Measurements from ENCODE around the gene MICAL2. TPM values are rescaled to one million over a fixed set of nuclear protein-coding genes. Genes with fewer than 3 reads are reported as not detected.

Gene MICAL2
- total RNA-seq, 2 donors from 2014 or later, result 19.9 to 39.6 TPM

- Mint-ChIP-seq H3K4me1 (ENCODE audit: low read depth in 2 of 2) (peaks cover 55 to 67% of the 10 kb centered on the region in 2 donors), H3K36me3 (no peaks in the 10 kb centered on the region), H3K27ac (peak overlapping the region in 1 of 2 donors; percentile 9), H3K9me3 (no peaks in the 10 kb centered on the region), H3K4me3 (peak overlapping the region; percentile 56), H3K27me3 (peaks cover 9 to 10% of the 10 kb centered on the region in 2 donors)
- ATAC-seq (peak; percentile 92 to 95), DNase-seq (ENCODE audit: low spot score) (peak; percentile 73)
These were observed 23.1 kb upstream of the MICAL2 start for GRCh38 chr11:12087075-12088004.

- peak overlapping the region; percentile 56 for H3K4me3 Mint-ChIP-seq
- no peaks in the 10 kb centered on the region for H3K9me3 Mint-ChIP-seq
- no peak for DNase-seq (ENCODE audit: low spot score)
- H3K4me1 Mint-ChIP-seq (ENCODE audit: low read depth in 2 of 2), result peaks cover 55 to 67% of the 10 kb centered on the region in 2 donors
- H3K27ac Mint-ChIP-seq, result peak overlapping the region in 1 of 2 donors; percentile 9
- H3K36me3 Mint-ChIP-seq, result no peaks in the 10 kb centered on the region
- H3K27me3 Mint-ChIP-seq, result peaks cover 9 to 18% of the 10 kb centered on the region in 2 donors
- ATAC-seq, result peak; percentile 31 to 41
These were observed 22.3 kb upstream of the MICAL2 start for GRCh38 chr11:12088047-12088481.

DNA sequence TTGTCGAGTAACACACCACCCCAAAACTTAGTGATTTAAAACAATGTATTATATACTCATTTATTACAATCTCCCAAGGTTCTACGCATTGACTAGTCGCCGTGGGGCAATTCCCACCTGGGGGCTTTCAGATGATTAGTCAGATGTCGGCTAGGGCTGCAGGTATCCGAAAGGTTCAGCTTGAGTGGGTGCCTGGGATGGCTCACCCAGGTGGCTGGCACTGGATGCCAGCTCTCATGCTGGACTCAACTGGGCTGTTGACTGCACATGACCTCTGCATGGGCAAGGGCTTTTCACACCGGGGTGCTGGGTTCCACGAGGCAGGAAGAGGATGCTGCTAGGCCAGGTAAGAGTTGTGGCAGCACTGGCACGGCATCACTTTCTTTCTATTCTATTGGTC, 21.9 kb upstream of the MICAL2 start:
- H3K27ac Mint-ChIP-seq, result no peak overlapping the region
- H3K36me3 Mint-ChIP-seq, result no peaks in the 10 kb centered on the region
- peak overlapping the region; percentile 37 for H3K4me3 Mint-ChIP-seq
- ATAC-seq (no peak), DNase-seq (ENCODE audit: low spot score) (no peak)
- H3K4me1 Mint-ChIP-seq (ENCODE audit: low read depth in 2 of 2), result peaks cover 54 to 66% of the 10 kb centered on the region in 2 donors
- H3K9me3 Mint-ChIP-seq, result no peaks in the 10 kb centered on the region
- peaks cover 8 to 18% of the 10 kb centered on the region in 2 donors for H3K27me3 Mint-ChIP-seq

GRCh38 chr11:12089041-12089440, 21.3 kb upstream of the MICAL2 start:
- Mint-ChIP-seq H3K36me3 (no peaks in the 10 kb centered on the region), H3K9me3 (no peaks in the 10 kb centered on the region), H3K27me3 (peaks cover 3 to 17% of the 10 kb centered on the region in 2 donors), H3K4me3 (no peak overlapping the region), H3K27ac (no peak overlapping the region), H3K4me1 (ENCODE audit: low read depth in 2 of 2) (peaks cover 51 to 62% of the 10 kb centered on the region in 2 donors)
- ATAC-seq (no peak), DNase-seq (ENCODE audit: low spot score) (no peak)

- Mint-ChIP-seq H3K36me3 (no peaks in the 10 kb centered on the region), H3K9me3 (no peaks in the 10 kb centered on the region), H3K4me3 (no peak overlapping the region), H3K27ac (no peak overlapping the region), H3K27me3 (peaks cover 0 to 17% of the 10 kb centered on the region in 2 donors), H3K4me1 (ENCODE audit: low read depth in 2 of 2) (peaks cover 51 to 60% of the 10 kb centered on the region in 2 donors)
- ATAC-seq, result no peak
- DNase-seq (ENCODE audit: low spot score), result no peak
These were observed 20.9 kb upstream of the MICAL2 start for GRCh38 chr11:12089473-12089872.

DNA sequence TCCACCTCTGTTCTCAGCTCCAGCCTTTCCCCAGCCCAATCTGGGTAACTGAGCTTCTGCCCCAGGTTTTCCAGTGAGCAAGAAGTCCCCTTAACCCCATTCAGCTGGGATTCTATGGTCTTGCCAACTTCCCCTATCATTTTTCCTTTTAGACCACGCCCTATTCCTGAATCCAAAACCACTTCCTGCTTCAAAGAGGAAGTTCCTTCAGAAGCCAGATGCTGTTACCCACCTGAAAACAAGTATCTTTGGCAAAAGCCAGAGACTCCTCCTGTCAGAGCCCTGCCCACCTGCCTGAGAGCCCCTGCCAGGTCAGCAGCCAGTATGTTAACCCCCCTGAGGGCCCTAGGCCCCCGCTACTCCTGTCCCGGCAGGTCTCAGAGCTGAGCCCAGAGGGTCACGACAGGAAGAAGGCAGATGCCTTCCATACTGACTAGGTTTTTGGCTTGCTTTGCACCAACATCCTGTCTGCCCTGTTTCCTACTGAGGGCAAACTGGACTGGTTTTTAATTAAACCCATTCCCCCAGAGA, 20.3 kb upstream of the MICAL2 start:
- Mint-ChIP-seq H3K27ac (peak overlapping the region; percentile 45 to 58), H3K4me3 (peak overlapping the region; percentile 52), H3K27me3 (peaks cover 0 to 15% of the 10 kb centered on the region in 2 donors), H3K36me3 (no peaks in the 10 kb centered on the region), H3K4me1 (ENCODE audit: low read depth in 2 of 2) (peaks cover 51 to 60% of the 10 kb centered on the region in 2 donors), H3K9me3 (no peaks in the 10 kb centered on the region)
- ATAC-seq (no peak), DNase-seq (ENCODE audit: low spot score) (no peak)

GRCh38 chr11:12090761-12091258, 19.6 kb upstream of the MICAL2 start:
- DNase-seq (ENCODE audit: low spot score) (no peak), ATAC-seq (no peak)
- peaks cover 4 to 19% of the 10 kb centered on the region in 2 donors for H3K27me3 Mint-ChIP-seq
- H3K27ac Mint-ChIP-seq, result no peak overlapping the region
- H3K4me3 Mint-ChIP-seq, result no peak overlapping the region
- H3K4me1 Mint-ChIP-seq (ENCODE audit: low read depth in 2 of 2), result peaks cover 45 to 53% of the 10 kb centered on the region in 2 donors
- no peaks in the 10 kb centered on the region for H3K36me3 Mint-ChIP-seq
- no peaks in the 10 kb centered on the region for H3K9me3 Mint-ChIP-seq

DNA sequence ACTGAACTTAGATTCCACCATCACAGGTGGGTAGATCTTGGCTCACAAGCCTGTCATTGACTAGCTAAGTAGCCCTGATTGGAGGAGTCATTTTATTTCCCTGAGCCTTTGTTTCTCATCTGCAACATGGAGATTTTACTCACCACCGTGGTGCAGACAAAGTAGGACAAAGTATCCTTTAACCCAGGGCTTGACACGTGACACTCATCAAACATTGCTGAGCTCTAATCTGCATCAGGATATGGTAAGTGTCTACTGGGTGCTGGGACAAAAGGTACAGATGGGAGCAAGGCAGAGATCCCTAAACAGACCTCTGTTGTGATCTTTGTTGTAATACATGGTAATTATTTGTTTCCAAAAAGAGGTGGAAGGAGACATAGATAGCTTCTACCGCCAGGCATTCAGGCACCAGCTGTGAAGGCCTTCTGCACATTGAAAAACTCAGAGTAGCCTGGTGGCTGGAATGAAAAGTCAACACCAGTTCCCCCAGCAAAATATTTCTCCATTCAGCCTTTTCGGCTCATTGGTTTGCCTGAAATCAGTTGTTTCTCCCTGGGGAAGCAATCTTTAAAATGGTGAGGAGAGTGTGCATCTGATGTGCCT, 18.3 kb upstream of the MICAL2 start:
- H3K27me3 Mint-ChIP-seq, result peaks cover 7 to 22% of the 10 kb centered on the region in 2 donors
- no peak for ATAC-seq
- peak overlapping the region; percentile 21 to 40 for H3K27ac Mint-ChIP-seq
- no peaks in the 10 kb centered on the region for H3K9me3 Mint-ChIP-seq
- peak; percentile 12 for DNase-seq (ENCODE audit: low spot score)
- no peak overlapping the region for H3K4me3 Mint-ChIP-seq
- H3K4me1 Mint-ChIP-seq (ENCODE audit: low read depth in 2 of 2), result peaks cover 32 to 40% of the 10 kb centered on the region in 2 donors
- no peaks in the 10 kb centered on the region for H3K36me3 Mint-ChIP-seq

- Mint-ChIP-seq H3K9me3 (no peaks in the 10 kb centered on the region), H3K4me3 (no peak overlapping the region), H3K36me3 (no peaks in the 10 kb centered on the region), H3K4me1 (ENCODE audit: low read depth in 2 of 2) (peaks cover 26 to 36% of the 10 kb centered on the region in 2 donors), H3K27me3 (peaks cover 7 to 24% of the 10 kb centered on the region in 2 donors), H3K27ac (no peak overlapping the region)
- no peak for ATAC-seq
- peak; percentile 29 for DNase-seq (ENCODE audit: low spot score)
These were observed 17.7 kb upstream of the MICAL2 start for GRCh38 chr11:12092714-12093113.

GRCh38 chr11:12094872-12095800, 15.3 kb upstream of the MICAL2 start:
- peaks cover 20 to 40% of the 10 kb centered on the region in 2 donors for H3K27me3 Mint-ChIP-seq
- no peak overlapping the region for H3K27ac Mint-ChIP-seq
- H3K4me1 Mint-ChIP-seq (ENCODE audit: low read depth in 2 of 2), result peaks cover 21 to 28% of the 10 kb centered on the region in 2 donors
- no peak for DNase-seq (ENCODE audit: low spot score)
- no peaks in the 10 kb centered on the region for H3K9me3 Mint-ChIP-seq
- H3K36me3 Mint-ChIP-seq, result no peaks in the 10 kb centered on the region
- no peak for ATAC-seq
- H3K4me3 Mint-ChIP-seq, result no peak overlapping the region

- Mint-ChIP-seq H3K4me3 (no peak overlapping the region), H3K27ac (no peak overlapping the region), H3K36me3 (no peaks in the 10 kb centered on the region), H3K4me1 (ENCODE audit: low read depth in 2 of 2) (peaks cover 18 to 27% of the 10 kb centered on the region in 2 donors), H3K9me3 (no peaks in the 10 kb centered on the region), H3K27me3 (peaks cover 31 to 48% of the 10 kb centered on the region in 2 donors)
- no peak for DNase-seq (ENCODE audit: low spot score)
- ATAC-seq, result no peak
These were observed 13.2 kb upstream of the MICAL2 start for GRCh38 chr11:12097219-12097618.

- Mint-ChIP-seq H3K9me3 (no peaks in the 10 kb centered on the region), H3K4me3 (no peak overlapping the region), H3K36me3 (no peaks in the 10 kb centered on the region), H3K27me3 (peaks cover 31 to 42% of the 10 kb centered on the region in 2 donors), H3K4me1 (ENCODE audit: low read depth in 2 of 2) (peaks cover 18 to 31% of the 10 kb centered on the region in 2 donors), H3K27ac (peak overlapping the region in 1 of 2 donors; percentile 1)
- no peak for ATAC-seq
- DNase-seq (ENCODE audit: low spot score), result no peak
These were observed 11.8 kb upstream of the MICAL2 start for GRCh38 chr11:12098601-12099000.

Data from natural killer cell treated with Interleukin-12 subunit alpha and Interleukin-12 subunit beta and Interleukin-15 and Interleukin-18, amount 100 ng/mL, for 72 hours (primary cell).